Liver (tissue), 9 donors: Measurements from ENCODE around the gene SYCN. TPM values are rescaled to one million over a fixed set of nuclear protein-coding genes. Genes with fewer than 3 reads are reported as not detected.

Source experiments
- DNase-seq: peaks from one replicate; pipeline ENCODE4 v3.0.0-alpha.2; 2017; ENCODE audit warnings: low spot score
- H3K27ac ChIP-seq, 2 donors: one replicate each; pipeline ENCODE4 v1.7.0; 2013; ENCODE audit warnings: inconsistent platforms in 2 of 2, low read length in 2 of 2, control low read depth in 1 of 2, low read depth in 1 of 2, mild to moderate bottlenecking in 1 of 2
- H3K27me3 ChIP-seq, 4 donors: one replicate each; pipeline versions ENCODE4 v1.6.1 to v1.7.0; 2013; ENCODE audit warnings: low read length in 3 of 4, inconsistent platforms in 1 of 4, mild to moderate bottlenecking in 1 of 4, moderate library complexity in 1 of 4; ENCODE audit not compliant: control insufficient read depth in 4 of 4, insufficient read depth in 4 of 4
- H3K36me3 ChIP-seq, 4 donors: one replicate each; pipeline versions ENCODE4 v1.6.1 to v1.7.0; 2013; ENCODE audit warnings: low read length in 3 of 4, mild to moderate bottlenecking in 3 of 4, low read depth in 1 of 4, moderate library complexity in 1 of 4; ENCODE audit not compliant: control insufficient read depth in 4 of 4, insufficient read depth in 3 of 4
- H3K4me1 ChIP-seq, 4 donors: one replicate each; pipeline versions ENCODE4 v1.6.1 to v1.7.0; 2013; ENCODE audit warnings: low read length in 3 of 4, mild to moderate bottlenecking in 3 of 4, moderate library complexity in 1 of 4; ENCODE audit not compliant: control insufficient read depth in 4 of 4, insufficient read depth in 4 of 4
- H3K4me3 ChIP-seq, 3 donors: one replicate each; pipeline versions ENCODE4 v1.6.1 to v1.7.0; 2013; ENCODE audit warnings: low read length in 3 of 3, control low read depth in 1 of 3, low read depth in 1 of 3, mild to moderate bottlenecking in 1 of 3
- H3K9ac ChIP-seq, 2 donors: one replicate each; pipeline ENCODE4 v1.7.0; 2013; ENCODE audit warnings: low read length in 2 of 2, mild to moderate bottlenecking in 2 of 2, moderate library complexity in 2 of 2, control low read depth in 1 of 2, low read depth in 1 of 2
- H3K9me3 ChIP-seq, 4 donors: one replicate each; pipeline versions ENCODE4 v1.6.1 to v1.7.0; 2013; ENCODE audit warnings: low read length in 3 of 4; ENCODE audit not compliant: control insufficient read depth in 4 of 4
- EGR1 ChIP-seq, 2 donors: IDR thresholded peaks; 2 replicates each; pipeline ENCODE4 v1.6.1; 2016 to 2018; ENCODE audit warnings: antibody characterized with exemption in 2 of 2, low read depth in 2 of 2
- FOXA1 ChIP-seq: IDR thresholded peaks from 2 replicates; pipeline ENCODE4 v1.6.1; 2016; ENCODE audit warnings: antibody characterized with exemption
- FOXA2 ChIP-seq: IDR thresholded peaks from 2 replicates; pipeline ENCODE4 v1.6.1; 2016; ENCODE audit warnings: antibody characterized with exemption
- GABPA ChIP-seq, 2 donors: IDR thresholded peaks in 1 of 2; conservative IDR thresholded peaks in 1 of 2; 2 replicates each; pipeline ENCODE4 v1.6.1; 2016; ENCODE audit warnings: antibody characterized with exemption in 2 of 2, mild to moderate bottlenecking in 1 of 2, moderate library complexity in 1 of 2
- HNF4G ChIP-seq: IDR thresholded peaks from 2 replicates; pipeline ENCODE4 v1.6.1; 2016; ENCODE audit warnings: antibody characterized with exemption
- JUND ChIP-seq, 2 donors: IDR thresholded peaks; 2 replicates each; pipeline ENCODE4 v1.6.1; 2016; ENCODE audit warnings: antibody characterized with exemption in 2 of 2
- MAX ChIP-seq: IDR thresholded peaks from 2 replicates; pipeline ENCODE4 v1.6.1; 2016; ENCODE audit warnings: antibody characterized with exemption
- NR2F2 ChIP-seq: IDR thresholded peaks from 2 replicates; pipeline ENCODE4 v1.6.1; 2016; ENCODE audit warnings: antibody characterized with exemption
- RXRA ChIP-seq, 2 donors: IDR thresholded peaks; 2 replicates each; pipeline ENCODE4 v1.6.1; 2017 to 2018; ENCODE audit warnings: antibody characterized with exemption in 2 of 2, mild to moderate bottlenecking in 1 of 2
- SP1 ChIP-seq: IDR thresholded peaks from 2 replicates; pipeline ENCODE4 v1.6.1; 2018; ENCODE audit warnings: antibody characterized with exemption, mild to moderate bottlenecking
- TAF1 ChIP-seq: conservative IDR thresholded peaks from 2 replicates; pipeline ENCODE4 v1.6.1; 2016; ENCODE audit warnings: antibody characterized with exemption, mild to moderate bottlenecking
- YY1 ChIP-seq: IDR thresholded peaks from 2 replicates; pipeline ENCODE4 v1.6.1; 2016; ENCODE audit warnings: antibody characterized with exemption, mild to moderate bottlenecking
- WGBS: extraction: QIAGEN DNeasy Blood & Tissue Kit; methylation state at CpG from one replicate; pipeline ENCODE4 v1.1.7; 2013; 5-methylcytosine and 5-hydroxymethylcytosine counted together
- polyA plus RNA-seq, 2 donors: library from polyadenylated mRNA; stranded (reverse) in 1 of 2; unstranded in 1 of 2; fragments of 200-250 nt in 1 of 2; fragments of >200 nt in 1 of 2; fragmentation: Nextera tagmentation in 1 of 2; extraction: Ambion mirVana in 1 of 2; gene quantifications; one replicate each; pipeline versions ENCODE4 v1.2.1 to v1.2.3, GENCODE V29; 2013 to 2015
- total RNA-seq, 2 donors: library from RNA; depleted of rRNA; stranded (reverse); fragments of >200 nt; gene quantifications; one replicate each; pipeline ENCODE4 v1.2.3, GENCODE V29; 2014
- TF ChIP-seq, protein P1 (sequence below): IDR thresholded peaks from 2 replicates; pipeline ENCODE4 v1.6.1; 2016; ENCODE audit warnings: antibody characterized with exemption
- TF ChIP-seq, protein P2 (sequence below): IDR thresholded peaks from 2 replicates; pipeline ENCODE4 v1.6.1; 2016; ENCODE audit warnings: antibody characterized with exemption
- TF ChIP-seq, protein P3 (sequence below): fragments of 150-350 bp; IDR thresholded peaks from 2 replicates; pipeline ENCODE4 v1.5.1; 2017; ENCODE audit warnings: improper control_type of control experiment, low read depth, low read length; ENCODE audit not compliant: missing input control
- TF ChIP-seq, protein P4 (sequence below): IDR thresholded peaks from 2 replicates; pipeline ENCODE4 v1.6.1; 2016; ENCODE audit warnings: antibody characterized with exemption, mild to moderate bottlenecking
- donor health status: healthy.
- donor health status: healthy.
- donor health status: healthy.
- donor health status: healthy.
- donor health status: healthy.

The SYCN gene
- total and polyA plus RNA-seq, 4 donors = not detected

DNA sequence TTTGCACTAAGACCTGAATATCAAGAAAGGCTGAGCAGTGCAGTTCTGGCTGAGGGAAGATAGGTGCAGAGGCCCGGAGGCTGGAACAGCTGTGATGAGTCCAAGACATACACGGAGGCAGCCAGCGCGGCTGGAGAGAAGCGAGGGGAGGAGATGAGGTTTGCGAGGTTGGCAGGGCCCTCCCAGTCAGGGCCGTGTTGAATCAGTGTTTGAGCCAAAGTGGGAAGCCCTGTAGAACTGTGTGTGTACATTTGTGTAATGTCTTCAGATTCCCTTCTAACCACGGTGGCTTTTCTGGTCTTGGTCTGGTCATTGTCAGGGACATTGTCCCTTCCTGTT is 43.6 kb downstream of the SYCN start:
- DNase-seq = no peak
- WGBS = 18% methylated on average over 8 of the region's 8 CpGs
- H3K36me3 ChIP-seq = no peaks in the 10 kb centered on the region

GRCh38 chr19:39158646-39159260 is 45.3 kb downstream of the SYCN start:
- TF ChIP-seq EGR1 (IDR thresholded peaks at IDR 0.05; ENCODE audit: low read depth in 2 of 2) (no peak), FOXA1 (no peak), MAX (no peak), NR2F2 (no peak), RXRA (IDR thresholded peaks at IDR 0.05) (no peak), TAF1 (no peak)
- 86% methylated on average over 12 of the region's 12 CpGs for WGBS
- Histone ChIP-seq H3K27ac (no peak overlapping the region), H3K9ac (no peak overlapping the region), H3K36me3 (no peaks in the 10 kb centered on the region), H3K4me1 (peaks cover 21 to 55% (median 44%) of the 10 kb centered on the region in 4 donors), H3K27me3 (no peaks in the 10 kb centered on the region), H3K9me3 (no peaks in the 10 kb centered on the region), H3K4me3 (no peak overlapping the region)
- no peak for DNase-seq

More for the DNA sequence above, 43.6 kb downstream of the SYCN start:
- Histone ChIP-seq H3K27ac (no peak overlapping the region), H3K4me3 (no peak overlapping the region), H3K27me3 (no peaks in the 10 kb centered on the region), H3K4me1 (peaks cover 15 to 39% (median 35%) of the 10 kb centered on the region in 4 donors), H3K9ac (no peak overlapping the region), H3K9me3 (no peaks in the 10 kb centered on the region)
- TF ChIP-seq, protein P1, sequence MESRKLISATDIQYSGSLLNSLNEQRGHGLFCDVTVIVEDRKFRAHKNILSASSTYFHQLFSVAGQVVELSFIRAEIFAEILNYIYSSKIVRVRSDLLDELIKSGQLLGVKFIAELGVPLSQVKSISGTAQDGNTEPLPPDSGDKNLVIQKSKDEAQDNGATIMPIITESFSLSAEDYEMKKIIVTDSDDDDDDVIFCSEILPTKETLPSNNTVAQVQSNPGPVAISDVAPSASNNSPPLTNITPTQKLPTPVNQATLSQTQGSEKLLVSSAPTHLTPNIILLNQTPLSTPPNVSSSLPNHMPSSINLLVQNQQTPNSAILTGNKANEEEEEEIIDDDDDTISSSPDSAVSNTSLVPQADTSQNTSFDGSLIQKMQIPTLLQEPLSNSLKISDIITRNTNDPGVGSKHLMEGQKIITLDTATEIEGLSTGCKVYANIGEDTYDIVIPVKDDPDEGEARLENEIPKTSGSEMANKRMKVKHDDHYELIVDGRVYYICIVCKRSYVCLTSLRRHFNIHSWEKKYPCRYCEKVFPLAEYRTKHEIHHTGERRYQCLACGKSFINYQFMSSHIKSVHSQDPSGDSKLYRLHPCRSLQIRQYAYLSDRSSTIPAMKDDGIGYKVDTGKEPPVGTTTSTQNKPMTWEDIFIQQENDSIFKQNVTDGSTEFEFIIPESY = no peak
- TF ChIP-seq FOXA2 (no peak), HNF4G (no peak), JUND (IDR thresholded peaks at IDR 0.05) (no peak), GABPA (IDR thresholded peaks at IDR 0.05 in 1 of 2, conservative IDR thresholded peaks at IDR 0.05 in 1 of 2) (no peak), EGR1 (IDR thresholded peaks at IDR 0.05; ENCODE audit: low read depth in 2 of 2) (no peak), NR2F2 (no peak), SP1 (no peak)
- TF ChIP-seq, protein P2, sequence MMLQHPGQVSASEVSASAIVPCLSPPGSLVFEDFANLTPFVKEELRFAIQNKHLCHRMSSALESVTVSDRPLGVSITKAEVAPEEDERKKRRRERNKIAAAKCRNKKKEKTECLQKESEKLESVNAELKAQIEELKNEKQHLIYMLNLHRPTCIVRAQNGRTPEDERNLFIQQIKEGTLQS = no peak

GRCh38 chr19:39157997-39158389 is 46.1 kb downstream of the SYCN start:
- WGBS = 96% methylated on average over 15 of the region's 15 CpGs
- Histone ChIP-seq H3K36me3 (no peaks in the 10 kb centered on the region), H3K9ac (peak overlapping the region in 1 of 2 donors; percentile 10), H3K9me3 (no peaks in the 10 kb centered on the region), H3K27me3 (no peaks in the 10 kb centered on the region), H3K27ac (no peak overlapping the region), H3K4me1 (peaks cover 21 to 57% (median 44%) of the 10 kb centered on the region in 4 donors), H3K4me3 (no peak overlapping the region)
- DNase-seq = no peak
- TF ChIP-seq, protein P3, sequence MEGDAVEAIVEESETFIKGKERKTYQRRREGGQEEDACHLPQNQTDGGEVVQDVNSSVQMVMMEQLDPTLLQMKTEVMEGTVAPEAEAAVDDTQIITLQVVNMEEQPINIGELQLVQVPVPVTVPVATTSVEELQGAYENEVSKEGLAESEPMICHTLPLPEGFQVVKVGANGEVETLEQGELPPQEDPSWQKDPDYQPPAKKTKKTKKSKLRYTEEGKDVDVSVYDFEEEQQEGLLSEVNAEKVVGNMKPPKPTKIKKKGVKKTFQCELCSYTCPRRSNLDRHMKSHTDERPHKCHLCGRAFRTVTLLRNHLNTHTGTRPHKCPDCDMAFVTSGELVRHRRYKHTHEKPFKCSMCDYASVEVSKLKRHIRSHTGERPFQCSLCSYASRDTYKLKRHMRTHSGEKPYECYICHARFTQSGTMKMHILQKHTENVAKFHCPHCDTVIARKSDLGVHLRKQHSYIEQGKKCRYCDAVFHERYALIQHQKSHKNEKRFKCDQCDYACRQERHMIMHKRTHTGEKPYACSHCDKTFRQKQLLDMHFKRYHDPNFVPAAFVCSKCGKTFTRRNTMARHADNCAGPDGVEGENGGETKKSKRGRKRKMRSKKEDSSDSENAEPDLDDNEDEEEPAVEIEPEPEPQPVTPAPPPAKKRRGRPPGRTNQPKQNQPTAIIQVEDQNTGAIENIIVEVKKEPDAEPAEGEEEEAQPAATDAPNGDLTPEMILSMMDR = no peak
- TF ChIP-seq SP1 (no peak), FOXA2 (no peak), GABPA (IDR thresholded peaks at IDR 0.05 in 1 of 2, conservative IDR thresholded peaks at IDR 0.05 in 1 of 2) (no peak), YY1 (no peak), NR2F2 (no peak), MAX (no peak), HNF4G (no peak), JUND (IDR thresholded peaks at IDR 0.05) (no peak)
- TF ChIP-seq, protein P2 = no peak
- TF ChIP-seq, protein P1 = no peak
- TF ChIP-seq, protein P4, sequence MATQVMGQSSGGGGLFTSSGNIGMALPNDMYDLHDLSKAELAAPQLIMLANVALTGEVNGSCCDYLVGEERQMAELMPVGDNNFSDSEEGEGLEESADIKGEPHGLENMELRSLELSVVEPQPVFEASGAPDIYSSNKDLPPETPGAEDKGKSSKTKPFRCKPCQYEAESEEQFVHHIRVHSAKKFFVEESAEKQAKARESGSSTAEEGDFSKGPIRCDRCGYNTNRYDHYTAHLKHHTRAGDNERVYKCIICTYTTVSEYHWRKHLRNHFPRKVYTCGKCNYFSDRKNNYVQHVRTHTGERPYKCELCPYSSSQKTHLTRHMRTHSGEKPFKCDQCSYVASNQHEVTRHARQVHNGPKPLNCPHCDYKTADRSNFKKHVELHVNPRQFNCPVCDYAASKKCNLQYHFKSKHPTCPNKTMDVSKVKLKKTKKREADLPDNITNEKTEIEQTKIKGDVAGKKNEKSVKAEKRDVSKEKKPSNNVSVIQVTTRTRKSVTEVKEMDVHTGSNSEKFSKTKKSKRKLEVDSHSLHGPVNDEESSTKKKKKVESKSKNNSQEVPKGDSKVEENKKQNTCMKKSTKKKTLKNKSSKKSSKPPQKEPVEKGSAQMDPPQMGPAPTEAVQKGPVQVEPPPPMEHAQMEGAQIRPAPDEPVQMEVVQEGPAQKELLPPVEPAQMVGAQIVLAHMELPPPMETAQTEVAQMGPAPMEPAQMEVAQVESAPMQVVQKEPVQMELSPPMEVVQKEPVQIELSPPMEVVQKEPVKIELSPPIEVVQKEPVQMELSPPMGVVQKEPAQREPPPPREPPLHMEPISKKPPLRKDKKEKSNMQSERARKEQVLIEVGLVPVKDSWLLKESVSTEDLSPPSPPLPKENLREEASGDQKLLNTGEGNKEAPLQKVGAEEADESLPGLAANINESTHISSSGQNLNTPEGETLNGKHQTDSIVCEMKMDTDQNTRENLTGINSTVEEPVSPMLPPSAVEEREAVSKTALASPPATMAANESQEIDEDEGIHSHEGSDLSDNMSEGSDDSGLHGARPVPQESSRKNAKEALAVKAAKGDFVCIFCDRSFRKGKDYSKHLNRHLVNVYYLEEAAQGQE = no peak
